HL-60 (cell line): ENCODE results near the gene TFF3.

Experiments used
- POLR2AphosphoS5 ChIP-seq: IDR thresholded peaks from 2 replicates; pipeline ENCODE4 v1.6.1; 2012; ENCODE audit warnings: low read depth
- TF ChIP-seq, protein P1 (sequence below): IDR thresholded peaks from one replicate; pipeline ENCODE4 v1.5.1; 2011; ENCODE audit warnings: low read length, control low read depth, inconsistent platforms; ENCODE audit not compliant: insufficient read depth
- TF ChIP-seq, protein P2 (sequence below): IDR thresholded peaks from 2 replicates; pipeline ENCODE4 v1.6.1; 2012; ENCODE audit warnings: low read depth; ENCODE audit not compliant: insufficient replicate concordance

DNA sequence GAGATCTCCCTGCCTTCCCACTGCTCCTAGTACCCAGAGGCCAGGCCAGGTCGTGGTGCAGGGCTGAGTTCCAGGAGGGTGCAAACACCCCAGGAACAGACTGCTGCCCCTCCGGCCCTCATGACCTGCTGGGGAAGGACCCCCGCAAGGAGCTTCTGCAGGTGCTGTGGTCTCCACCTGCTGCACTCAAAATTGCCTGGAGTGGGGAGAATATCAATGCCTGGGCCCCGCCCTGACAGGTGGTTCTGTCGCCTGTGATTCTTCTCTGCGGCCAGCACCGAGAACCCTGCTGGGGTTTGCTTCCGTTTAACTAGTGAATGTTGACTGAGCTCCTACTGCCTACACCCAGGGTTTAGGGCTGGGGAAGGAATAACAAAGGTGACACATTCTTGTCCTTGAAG lies 2.1 kb upstream of the TFF3 start:
- TF ChIP-seq, protein P1, sequence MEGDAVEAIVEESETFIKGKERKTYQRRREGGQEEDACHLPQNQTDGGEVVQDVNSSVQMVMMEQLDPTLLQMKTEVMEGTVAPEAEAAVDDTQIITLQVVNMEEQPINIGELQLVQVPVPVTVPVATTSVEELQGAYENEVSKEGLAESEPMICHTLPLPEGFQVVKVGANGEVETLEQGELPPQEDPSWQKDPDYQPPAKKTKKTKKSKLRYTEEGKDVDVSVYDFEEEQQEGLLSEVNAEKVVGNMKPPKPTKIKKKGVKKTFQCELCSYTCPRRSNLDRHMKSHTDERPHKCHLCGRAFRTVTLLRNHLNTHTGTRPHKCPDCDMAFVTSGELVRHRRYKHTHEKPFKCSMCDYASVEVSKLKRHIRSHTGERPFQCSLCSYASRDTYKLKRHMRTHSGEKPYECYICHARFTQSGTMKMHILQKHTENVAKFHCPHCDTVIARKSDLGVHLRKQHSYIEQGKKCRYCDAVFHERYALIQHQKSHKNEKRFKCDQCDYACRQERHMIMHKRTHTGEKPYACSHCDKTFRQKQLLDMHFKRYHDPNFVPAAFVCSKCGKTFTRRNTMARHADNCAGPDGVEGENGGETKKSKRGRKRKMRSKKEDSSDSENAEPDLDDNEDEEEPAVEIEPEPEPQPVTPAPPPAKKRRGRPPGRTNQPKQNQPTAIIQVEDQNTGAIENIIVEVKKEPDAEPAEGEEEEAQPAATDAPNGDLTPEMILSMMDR, result no peak
- no peak for TF ChIP-seq POLR2AphosphoS5
- TF ChIP-seq, protein P2, sequence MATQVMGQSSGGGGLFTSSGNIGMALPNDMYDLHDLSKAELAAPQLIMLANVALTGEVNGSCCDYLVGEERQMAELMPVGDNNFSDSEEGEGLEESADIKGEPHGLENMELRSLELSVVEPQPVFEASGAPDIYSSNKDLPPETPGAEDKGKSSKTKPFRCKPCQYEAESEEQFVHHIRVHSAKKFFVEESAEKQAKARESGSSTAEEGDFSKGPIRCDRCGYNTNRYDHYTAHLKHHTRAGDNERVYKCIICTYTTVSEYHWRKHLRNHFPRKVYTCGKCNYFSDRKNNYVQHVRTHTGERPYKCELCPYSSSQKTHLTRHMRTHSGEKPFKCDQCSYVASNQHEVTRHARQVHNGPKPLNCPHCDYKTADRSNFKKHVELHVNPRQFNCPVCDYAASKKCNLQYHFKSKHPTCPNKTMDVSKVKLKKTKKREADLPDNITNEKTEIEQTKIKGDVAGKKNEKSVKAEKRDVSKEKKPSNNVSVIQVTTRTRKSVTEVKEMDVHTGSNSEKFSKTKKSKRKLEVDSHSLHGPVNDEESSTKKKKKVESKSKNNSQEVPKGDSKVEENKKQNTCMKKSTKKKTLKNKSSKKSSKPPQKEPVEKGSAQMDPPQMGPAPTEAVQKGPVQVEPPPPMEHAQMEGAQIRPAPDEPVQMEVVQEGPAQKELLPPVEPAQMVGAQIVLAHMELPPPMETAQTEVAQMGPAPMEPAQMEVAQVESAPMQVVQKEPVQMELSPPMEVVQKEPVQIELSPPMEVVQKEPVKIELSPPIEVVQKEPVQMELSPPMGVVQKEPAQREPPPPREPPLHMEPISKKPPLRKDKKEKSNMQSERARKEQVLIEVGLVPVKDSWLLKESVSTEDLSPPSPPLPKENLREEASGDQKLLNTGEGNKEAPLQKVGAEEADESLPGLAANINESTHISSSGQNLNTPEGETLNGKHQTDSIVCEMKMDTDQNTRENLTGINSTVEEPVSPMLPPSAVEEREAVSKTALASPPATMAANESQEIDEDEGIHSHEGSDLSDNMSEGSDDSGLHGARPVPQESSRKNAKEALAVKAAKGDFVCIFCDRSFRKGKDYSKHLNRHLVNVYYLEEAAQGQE, result no peak
